ENCODE results near the gene GHRL.

GHRL gene

GRCh38 chr3:10327592-10327991, 34.8 kb upstream of the GHRL start:
- no peak for DNase-seq (ENCODE audit: low spot score)

- no peak for DNase-seq (ENCODE audit: low spot score)
Observed at GRCh38 chr3:10322352-10322710, 29.6 kb upstream of the GHRL start.

- DNase-seq (ENCODE audit: low spot score) = no peak
Observed at GRCh38 chr3:10321630-10322351, 29.0 kb upstream of the GHRL start.

GRCh38 chr3:10320320-10320677, 27.6 kb upstream of the GHRL start:
- no peak for DNase-seq (ENCODE audit: low spot score)

GRCh38 chr3:10319804-10320203, 27.1 kb upstream of the GHRL start:
- DNase-seq (ENCODE audit: low spot score) = no peak

- DNase-seq (ENCODE audit: low spot score) = no peak
Observed at GRCh38 chr3:10319251-10319650, 26.5 kb upstream of the GHRL start.

- no peak for DNase-seq (ENCODE audit: low spot score)
Observed at GRCh38 chr3:10317961-10318350, 25.2 kb upstream of the GHRL start.

- DNase-seq (ENCODE audit: low spot score) = no peak
Observed at GRCh38 chr3:10317311-10317960, 24.7 kb upstream of the GHRL start.

GRCh38 chr3:10315771-10316344, 23.1 kb upstream of the GHRL start:
- no peak for DNase-seq (ENCODE audit: low spot score)

GRCh38 chr3:10315101-10315500, 22.4 kb upstream of the GHRL start:
- DNase-seq (ENCODE audit: low spot score) = no peak

GRCh38 chr3:10312861-10313260, 20.1 kb upstream of the GHRL start:
- no peak for DNase-seq (ENCODE audit: low spot score)

- DNase-seq (ENCODE audit: low spot score) = no peak
Observed at GRCh38 chr3:10312391-10312790, 19.6 kb upstream of the GHRL start.

- no peak for DNase-seq (ENCODE audit: low spot score)
Observed at GRCh38 chr3:10311710-10312109, 19.0 kb upstream of the GHRL start.

GRCh38 chr3:10310578-10310977, 17.8 kb upstream of the GHRL start:
- DNase-seq (ENCODE audit: low spot score) = no peak

- no peak for DNase-seq (ENCODE audit: low spot score)
Observed at GRCh38 chr3:10309736-10310135, 17.0 kb upstream of the GHRL start.

- no peak for DNase-seq (ENCODE audit: low spot score)
Observed at GRCh38 chr3:10308678-10309077, 15.9 kb upstream of the GHRL start.

- no peak for DNase-seq (ENCODE audit: low spot score)
Observed at GRCh38 chr3:10306156-10306555, 13.4 kb upstream of the GHRL start.

- DNase-seq (ENCODE audit: low spot score) = no peak
Observed at GRCh38 chr3:10305331-10305902, 12.7 kb upstream of the GHRL start.

- DNase-seq (ENCODE audit: low spot score) = no peak
Observed at GRCh38 chr3:10304905-10305304, 12.2 kb upstream of the GHRL start.

- DNase-seq (ENCODE audit: low spot score) = no peak
Observed at GRCh38 chr3:10303785-10304184, 11.0 kb upstream of the GHRL start.

- no peak for DNase-seq (ENCODE audit: low spot score)
Observed at GRCh38 chr3:10303105-10303504, 10.4 kb upstream of the GHRL start.

- no peak for DNase-seq (ENCODE audit: low spot score)
Observed at GRCh38 chr3:10300087-10300486, 7.3 kb upstream of the GHRL start.

- no peak for DNase-seq (ENCODE audit: low spot score)
Observed at GRCh38 chr3:10299679-10300078, 6.9 kb upstream of the GHRL start.
